ENCODE data around the gene ZBTB32.

ZBTB32 gene

GRCh38 chr19:35719402-35720162, 15.2 kb downstream of the ZBTB32 start:
- H3K4me3 ChIP-seq (ENCODE audit: low read depth, low read length), result no peak overlapping the region
- H3K36me3 ChIP-seq (ENCODE audit: control insufficient read depth in 2 of 2, insufficient read depth in 1 of 2, low read length in 2 of 2), result peaks cover 51 to 53% of the 10 kb centered on the region in 2 experiments
- peaks cover 23% of the 10 kb centered on the region for H3K4me1 ChIP-seq (ENCODE audit: control insufficient read depth, insufficient read depth, low read length)
- POLR2A ChIA-PET, result interaction anchor here (0.6 to 13.6 kb wide), 10 partner anchors 8 to 76 kb away, joined by 3 to 204 read pairs (median 8); partner anchors contain the start of genes COX6B1, HSPB6, LIN37 and PSENEN
- H3K9me3 ChIP-seq (ENCODE audit: control insufficient read depth, insufficient read depth, low read depth, low read length), result no peaks in the 10 kb centered on the region
- H3K27ac ChIP-seq (ENCODE audit: extremely low read depth, low read depth, low read length), result peak overlapping the region; percentile 93
- no peak for TF ChIP-seq ZNF26 (tag by site-specific recombination; IDR thresholded peaks at IDR 0.05)
- no peak for TF ChIP-seq ZNF561 (tag by site-specific recombination; IDR thresholded peaks at IDR 0.05; ENCODE audit: borderline replicate concordance)
- TF ChIP-seq GLIS2 (tag by site-specific recombination; IDR thresholded peaks at IDR 0.05), result peak; percentile 31; the same call in 1 of the 2 replicates
- TF ChIP-seq KLF7 (tag by site-specific recombination; IDR thresholded peaks at IDR 0.05; ENCODE audit: borderline replicate concordance), result no peak
- TF ChIP-seq, protein P1, sequence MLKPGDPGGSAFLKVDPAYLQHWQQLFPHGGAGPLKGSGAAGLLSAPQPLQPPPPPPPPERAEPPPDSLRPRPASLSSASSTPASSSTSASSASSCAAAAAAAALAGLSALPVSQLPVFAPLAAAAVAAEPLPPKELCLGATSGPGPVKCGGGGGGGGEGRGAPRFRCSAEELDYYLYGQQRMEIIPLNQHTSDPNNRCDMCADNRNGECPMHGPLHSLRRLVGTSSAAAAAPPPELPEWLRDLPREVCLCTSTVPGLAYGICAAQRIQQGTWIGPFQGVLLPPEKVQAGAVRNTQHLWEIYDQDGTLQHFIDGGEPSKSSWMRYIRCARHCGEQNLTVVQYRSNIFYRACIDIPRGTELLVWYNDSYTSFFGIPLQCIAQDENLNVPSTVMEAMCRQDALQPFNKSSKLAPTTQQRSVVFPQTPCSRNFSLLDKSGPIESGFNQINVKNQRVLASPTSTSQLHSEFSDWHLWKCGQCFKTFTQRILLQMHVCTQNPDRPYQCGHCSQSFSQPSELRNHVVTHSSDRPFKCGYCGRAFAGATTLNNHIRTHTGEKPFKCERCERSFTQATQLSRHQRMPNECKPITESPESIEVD (tag by site-specific recombination; IDR thresholded peaks at IDR 0.05), result no peak
- TF ChIP-seq HIC1 (tag by site-specific recombination; IDR thresholded peaks at IDR 0.05), result no peak
- no peak for TF ChIP-seq ZNF791 (tag by site-specific recombination; IDR thresholded peaks at IDR 0.05)
- no peak for TF ChIP-seq ZNF76 (tag by site-specific recombination; IDR thresholded peaks at IDR 0.05; ENCODE audit: borderline replicate concordance, low read depth)
- no peak for TF ChIP-seq SP7 (tag by site-specific recombination; IDR thresholded peaks at IDR 0.05)
- TF ChIP-seq, protein P2, sequence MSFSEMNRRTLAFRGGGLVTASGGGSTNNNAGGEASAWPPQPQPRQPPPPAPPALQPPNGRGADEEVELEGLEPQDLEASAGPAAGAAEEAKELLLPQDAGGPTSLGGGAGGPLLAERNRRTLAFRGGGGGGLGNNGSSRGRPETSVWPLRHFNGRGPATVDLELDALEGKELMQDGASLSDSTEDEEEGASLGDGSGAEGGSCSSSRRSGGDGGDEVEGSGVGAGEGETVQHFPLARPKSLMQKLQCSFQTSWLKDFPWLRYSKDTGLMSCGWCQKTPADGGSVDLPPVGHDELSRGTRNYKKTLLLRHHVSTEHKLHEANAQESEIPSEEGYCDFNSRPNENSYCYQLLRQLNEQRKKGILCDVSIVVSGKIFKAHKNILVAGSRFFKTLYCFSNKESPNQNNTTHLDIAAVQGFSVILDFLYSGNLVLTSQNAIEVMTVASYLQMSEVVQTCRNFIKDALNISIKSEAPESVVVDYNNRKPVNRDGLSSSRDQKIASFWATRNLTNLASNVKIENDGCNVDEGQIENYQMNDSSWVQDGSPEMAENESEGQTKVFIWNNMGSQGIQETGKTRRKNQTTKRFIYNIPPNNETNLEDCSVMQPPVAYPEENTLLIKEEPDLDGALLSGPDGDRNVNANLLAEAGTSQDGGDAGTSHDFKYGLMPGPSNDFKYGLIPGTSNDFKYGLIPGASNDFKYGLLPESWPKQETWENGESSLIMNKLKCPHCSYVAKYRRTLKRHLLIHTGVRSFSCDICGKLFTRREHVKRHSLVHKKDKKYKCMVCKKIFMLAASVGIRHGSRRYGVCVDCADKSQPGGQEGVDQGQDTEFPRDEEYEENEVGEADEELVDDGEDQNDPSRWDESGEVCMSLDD (tag by site-specific recombination; IDR thresholded peaks at IDR 0.05), result 0 out of 2 replicates have a peak, but pooled peaks have one; percentile 2
- no peak for TF ChIP-seq ZNF843 (tag by site-specific recombination; IDR thresholded peaks at IDR 0.05)
- CTCF ChIA-PET, result interaction anchor here (0.5 to 1.3 kb wide), 7 partner anchors 8 to 213 kb away, joined by 3 to 12 read pairs (median 4); no protein-coding TSS in a partner anchor

GRCh38 chr19:35720163-35720524, 15.8 kb downstream of the ZBTB32 start:
- ChIA-PET CTCF (interaction anchor here (0.7 kb wide), 1 partner anchor 164 kb away, joined by 4 read pairs; no protein-coding TSS in a partner anchor), POLR2A (interaction anchor here (0.6 to 13.6 kb wide), 5 partner anchors 17 to 77 kb away, joined by 3 to 204 read pairs (median 11); partner anchors contain the start of genes PSENEN and U2AF1L4)
- no peak for TF ChIP-seq ZNF248 (tag by site-specific recombination; IDR thresholded peaks at IDR 0.05)
- TF ChIP-seq GFI1B (tag by site-specific recombination; IDR thresholded peaks at IDR 0.05), result no peak
- no peak for TF ChIP-seq ZXDB (tag by site-specific recombination; IDR thresholded peaks at IDR 0.05)
- TF ChIP-seq BCL11B (tag by site-specific recombination; IDR thresholded peaks at IDR 0.05; ENCODE audit: low read depth), result 0 out of 2 replicates have a peak, but pooled peaks have one; percentile 35
- no peak for TF ChIP-seq ZNF2 (tag by site-specific recombination; IDR thresholded peaks at IDR 0.05)
- no peak for TF ChIP-seq ZNF133 (tag by site-specific recombination; IDR thresholded peaks at IDR 0.05)
- peak; percentile 53 for TF ChIP-seq ZNF366 (tag by site-specific recombination; conservative IDR thresholded peaks at IDR 0.05)
- TF ChIP-seq, protein P3, sequence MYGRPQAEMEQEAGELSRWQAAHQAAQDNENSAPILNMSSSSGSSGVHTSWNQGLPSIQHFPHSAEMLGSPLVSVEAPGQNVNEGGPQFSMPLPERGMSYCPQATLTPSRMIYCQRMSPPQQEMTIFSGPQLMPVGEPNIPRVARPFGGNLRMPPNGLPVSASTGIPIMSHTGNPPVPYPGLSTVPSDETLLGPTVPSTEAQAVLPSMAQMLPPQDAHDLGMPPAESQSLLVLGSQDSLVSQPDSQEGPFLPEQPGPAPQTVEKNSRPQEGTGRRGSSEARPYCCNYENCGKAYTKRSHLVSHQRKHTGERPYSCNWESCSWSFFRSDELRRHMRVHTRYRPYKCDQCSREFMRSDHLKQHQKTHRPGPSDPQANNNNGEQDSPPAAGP (tag by site-specific recombination; IDR thresholded peaks at IDR 0.05), result no peak

More at GRCh38 chr19:35720163-35720524, 15.8 kb downstream of the ZBTB32 start:
- peaks cover 57 to 58% of the 10 kb centered on the region in 2 experiments for H3K36me3 ChIP-seq (ENCODE audit: control insufficient read depth in 2 of 2, insufficient read depth in 1 of 2, low read length in 2 of 2)
- H3K27ac ChIP-seq (ENCODE audit: extremely low read depth, low read depth, low read length), result no peak overlapping the region
- H3K4me3 ChIP-seq (ENCODE audit: low read depth, low read length), result no peak overlapping the region
- H3K4me1 ChIP-seq (ENCODE audit: control insufficient read depth, insufficient read depth, low read length), result peaks cover 23% of the 10 kb centered on the region
- no peaks in the 10 kb centered on the region for H3K9me3 ChIP-seq (ENCODE audit: control insufficient read depth, insufficient read depth, low read depth, low read length)

Measured in HEK293 (cell line).